ENCODE data around the gene EFCAB12. TPM values are rescaled to one million over a fixed set of nuclear protein-coding genes. Genes with fewer than 3 reads are reported as not detected.

The EFCAB12 gene
- polyA plus RNA-seq, 4 donors = 3.4 to 3.7 (median 3.4) TPM

Other genes with a start within 250 kb of the EFCAB12 start
- 100 to 1,000 TPM; 401 to 432 (median 416) TPM for gene CNBP, start 244.7 kb downstream of the EFCAB12 start, polyA plus RNA-seq (ENCODE audit: insufficient read length in 4 of 4)
- gene COPG1, start 179.0 kb downstream of the EFCAB12 start, polyA plus RNA-seq (ENCODE audit: insufficient read length in 4 of 4) = 100 to 1,000 TPM; 151 to 163 (median 153) TPM
- 10 to 100 TPM; 52.3 to 54.8 (median 52.8) TPM for gene HMCES, start 149.8 kb downstream of the EFCAB12 start, polyA plus RNA-seq (ENCODE audit: insufficient read length in 4 of 4)
- gene MBD4, start 11.3 kb upstream of the EFCAB12 start, polyA plus RNA-seq (ENCODE audit: insufficient read length in 4 of 4) = 10 to 100 TPM; 42.4 to 56.1 (median 51.2) TPM
- 10 to 100 TPM; 42.1 to 56.8 (median 50.6) TPM for gene IFT122, start 11.6 kb upstream of the EFCAB12 start, polyA plus RNA-seq (ENCODE audit: insufficient read length in 4 of 4)
- under 1 TPM; 0.06 to 0.11 (median 0.07) TPM for gene RHO, start 100.0 kb upstream of the EFCAB12 start, polyA plus RNA-seq (ENCODE audit: insufficient read length in 4 of 4)
- gene H1-8, start 114.5 kb upstream of the EFCAB12 start, polyA plus RNA-seq (ENCODE audit: insufficient read length in 4 of 4) = not detected
- 100 to 1,000 TPM; 119 to 164 (median 138) TPM for gene PLXND1, start 178.0 kb upstream of the EFCAB12 start, polyA plus RNA-seq (ENCODE audit: insufficient read length in 4 of 4)